CD4-positive, alpha-beta T cell (primary cell): ENCODE measurements around the gene CGGBP1. TPM values are rescaled to one million over a fixed set of nuclear protein-coding genes. Genes with fewer than 3 reads are reported as not detected.
A peak's percentile ranks its signal among the peaks of the same experiment; 100 is the strongest.

ENCODE experiments used
- ATAC-seq: fragments of 200-7000 bp; cut with Tn5 transposase; one replicate; pipeline ENCODE4 v1.10.0; 2022; ENCODE audit warnings: mild to moderate bottlenecking; ENCODE audit not compliant: poor library complexity
- CTCF ChIA-PET: fragments of 350-600 bp; sonication (Branson Sonifier 250); formaldehyde crosslinking; loops from one replicate; lab custom pipeline; 2021; ENCODE audit warnings: antibody characterized with exemption, inconsistent platforms; lab: Charles Lee
- POLR2A ChIA-PET: fragments of 350-600 bp; sonication (Branson Sonifier 250); formaldehyde crosslinking; loops from one replicate; lab custom pipeline; 2021; ENCODE audit warnings: antibody characterized with exemption, inconsistent platforms; lab: Charles Lee
- DNase-seq, 14 experiments: peaks; one replicate each; pipeline ENCODE4 v3.0.0-alpha.2; 2013 to 2020; ENCODE audit warnings: mixed read lengths in 2 of 14
- H3K27ac ChIP-seq, 2 donors: one replicate each; pipeline versions ENCODE4 v1.5.1 to v1.7.0; 2013; ENCODE audit warnings: low read length in 2 of 2, low read depth in 1 of 2, mild to moderate bottlenecking in 1 of 2
- H3K27me3 ChIP-seq, 2 experiments: 1 replicate in 1 of 2; 2 replicates in 1 of 2; pipeline versions ENCODE4 v1.6.1 to v1.7.0; 2013; ENCODE audit warnings: low read length in 2 of 2, control low read depth in 1 of 2, mild to moderate bottlenecking in 1 of 2, moderate library complexity in 1 of 2; ENCODE audit not compliant: insufficient read depth in 2 of 2, control insufficient read depth in 1 of 2
- H3K36me3 ChIP-seq: one replicate; pipeline ENCODE4 v1.6.1; 2013; ENCODE audit warnings: low read length, control low read depth; ENCODE audit not compliant: insufficient read depth
- H3K4me1 ChIP-seq: one replicate; pipeline ENCODE4 v1.6.1; 2013; ENCODE audit warnings: low read length, control low read depth; ENCODE audit not compliant: insufficient read depth
- H3K4me3 ChIP-seq: one replicate; pipeline ENCODE4 v1.5.1; 2013; ENCODE audit warnings: mild to moderate bottlenecking, low read length, moderate library complexity
- H3K9me3 ChIP-seq, 2 experiments: 1 replicate in 1 of 2; 2 replicates in 1 of 2; pipeline versions ENCODE4 v1.6.1 to v1.7.0; 2013; ENCODE audit warnings: low read length in 2 of 2, mild to moderate bottlenecking in 2 of 2, control low read depth in 1 of 2, moderate library complexity in 1 of 2; ENCODE audit not compliant: control insufficient read depth in 1 of 2, insufficient read depth in 1 of 2
- H3K27ac Mint-ChIP-seq: one replicate; pipeline ENCODE4 v1.8.0; 2020; ENCODE audit warnings: mixed read lengths
- H3K27me3 Mint-ChIP-seq: one replicate; pipeline ENCODE4 v1.8.0; 2021; ENCODE audit warnings: mixed read lengths
- H3K36me3 Mint-ChIP-seq: one replicate; pipeline ENCODE4 v1.8.0; 2021; ENCODE audit warnings: low read depth, mixed read lengths
- H3K4me1 Mint-ChIP-seq: one replicate; pipeline ENCODE4 v1.8.0; 2021; ENCODE audit warnings: low read depth, mixed read lengths
- H3K4me3 Mint-ChIP-seq: one replicate; pipeline ENCODE4 v1.8.0; 2020; ENCODE audit warnings: mild to moderate bottlenecking, mixed read lengths
- H3K9me3 Mint-ChIP-seq: one replicate; pipeline ENCODE4 v1.8.0; 2020; ENCODE audit warnings: mixed read lengths
- CTCF ChIP-seq: fragments of 200-600 bp; IDR thresholded peaks from one replicate; pipeline ENCODE4 v1.8.0; 2022; ENCODE audit warnings: antibody characterized with exemption, mild to moderate bottlenecking
- intact Hi-C, 2 experiments: fragments of 100-400 bp; cut with DNase I in 1 of 2; cut with micrococcal nuclease in 1 of 2; formaldehyde crosslinking; loops; one replicate each; pipeline versions ENCODE4 v1.15.1 to v1.9.0; 2023 to 2025; cut with DNase I, micrococcal nuclease
- total RNA-seq, 174 experiments: library from RNA in 2 of 174; stranded (reverse) in 2 of 174; gene quantifications; one replicate each; pipeline ENCODE4 v1.2.3 and lab custom pipeline; 2021 to 2026

The CGGBP1 gene
- total RNA-seq, 2 experiments from 2014 or later, result 88.7 to 89.7 TPM

GRCh38 chr3:88031642-88032077, 27.1 kb downstream of the CGGBP1 start:
- peak overlapping the region; percentile 18 to 63 for H3K27ac ChIP-seq
- peak; percentile 87 for ATAC-seq
- H3K36me3 ChIP-seq, result no peaks in the 10 kb centered on the region
- no peaks in the 10 kb centered on the region for H3K27me3 ChIP-seq
- peak in 7 of 14 experiments; percentile 6 to 79 (median 42) for DNase-seq
- intact Hi-C loops, result loop anchor here in 1 of 2 experiments (2.0 kb wide), 1 partner anchor 27 kb away; the partner anchor contains the start of genes CGGBP1 and ZNF654
- H3K4me3 ChIP-seq, result peak overlapping the region; percentile 53
- H3K4me1 ChIP-seq, result peaks cover 4% of the 10 kb centered on the region
- Mint-ChIP-seq H3K27ac (peak overlapping the region; percentile 87), H3K27me3 (no peaks in the 10 kb centered on the region), H3K4me1 (peaks cover 48% of the 10 kb centered on the region), H3K9me3 (no peaks in the 10 kb centered on the region), H3K36me3 (no peaks in the 10 kb centered on the region), H3K4me3 (peak overlapping the region; percentile 84)
- no peaks in the 10 kb centered on the region for H3K9me3 ChIP-seq
- TF ChIP-seq CTCF, result no peak
- CTCF ChIA-PET, result no interaction called here
- POLR2A ChIA-PET, result interaction anchor here (0.7 to 2.6 kb wide), 6 partner anchors 13 to 120 kb away, joined by 3 to 59 read pairs (median 4); partner anchors contain the start of genes C3orf38, CGGBP1 and ZNF654

- Mint-ChIP-seq H3K27me3 (no peaks in the 10 kb centered on the region), H3K4me3 (peak overlapping the region; percentile 81), H3K27ac (peak overlapping the region; percentile 58), H3K9me3 (no peaks in the 10 kb centered on the region), H3K4me1 (peaks cover 48% of the 10 kb centered on the region), H3K36me3 (no peaks in the 10 kb centered on the region)
- no peak for TF ChIP-seq CTCF
- DNase-seq (peak in 2 of 14 experiments; percentile 19 to 49), ATAC-seq (no peak)
- peak overlapping the region; percentile 17 for H3K4me3 ChIP-seq
- peaks cover 4% of the 10 kb centered on the region for H3K4me1 ChIP-seq
- intact Hi-C loops, result loop anchor here in 1 of 2 experiments (2.0 kb wide), 1 partner anchor 29 kb away; the partner anchor contains the start of genes CGGBP1 and ZNF654
- ChIA-PET POLR2A (interaction anchor here (0.6 to 3.6 kb wide), 3 partner anchors 29 to 139 kb away, joined by 4 to 22 read pairs (median 22); partner anchors contain the start of genes C3orf38, CGGBP1 and ZNF654), CTCF (no interaction called here)
- no peaks in the 10 kb centered on the region for H3K27me3 ChIP-seq
- no peaks in the 10 kb centered on the region for H3K9me3 ChIP-seq
- no peak overlapping the region for H3K27ac ChIP-seq
- no peaks in the 10 kb centered on the region for H3K36me3 ChIP-seq
These were observed 28.6 kb downstream of the CGGBP1 start for GRCh38 chr3:88030210-88030609.

- ChIA-PET CTCF (no interaction called here), POLR2A (interaction anchor here (1.0 to 3.6 kb wide), 2 partner anchors 30 to 121 kb away, joined by 5 to 22 read pairs; partner anchors contain the start of genes C3orf38, CGGBP1 and ZNF654)
- no peaks in the 10 kb centered on the region for H3K9me3 ChIP-seq
- Mint-ChIP-seq H3K27me3 (no peaks in the 10 kb centered on the region), H3K4me3 (no peak overlapping the region), H3K27ac (no peak overlapping the region), H3K36me3 (no peaks in the 10 kb centered on the region), H3K9me3 (no peaks in the 10 kb centered on the region), H3K4me1 (peaks cover 39% of the 10 kb centered on the region)
- ATAC-seq, result no peak
- intact Hi-C loops, result no loop called here
- peaks cover 4% of the 10 kb centered on the region for H3K4me1 ChIP-seq
- H3K4me3 ChIP-seq, result no peak overlapping the region
- DNase-seq, result no peak
- TF ChIP-seq CTCF, result no peak
- no peaks in the 10 kb centered on the region for H3K36me3 ChIP-seq
- H3K27ac ChIP-seq, result no peak overlapping the region
- H3K27me3 ChIP-seq, result no peaks in the 10 kb centered on the region
These were observed 29.9 kb downstream of the CGGBP1 start for GRCh38 chr3:88028876-88029275.
